ENCODE results near the gene ZNF777. TPM values are rescaled to one million over a fixed set of nuclear protein-coding genes. Genes with fewer than 3 reads are reported as not detected.
A peak's percentile ranks its signal among the peaks of the same experiment; 100 is the strongest.
"Not testable (repeated sequence)": the region's sequence is repeated elsewhere in the genome, so short reads cannot be mapped to it uniquely, and the experiment has no call there.

The ZNF777 gene
- total and polyA plus RNA-seq, 5 donors from 2014 or later: 0.46 to 13.4 (median 1.4) TPM

DNA sequence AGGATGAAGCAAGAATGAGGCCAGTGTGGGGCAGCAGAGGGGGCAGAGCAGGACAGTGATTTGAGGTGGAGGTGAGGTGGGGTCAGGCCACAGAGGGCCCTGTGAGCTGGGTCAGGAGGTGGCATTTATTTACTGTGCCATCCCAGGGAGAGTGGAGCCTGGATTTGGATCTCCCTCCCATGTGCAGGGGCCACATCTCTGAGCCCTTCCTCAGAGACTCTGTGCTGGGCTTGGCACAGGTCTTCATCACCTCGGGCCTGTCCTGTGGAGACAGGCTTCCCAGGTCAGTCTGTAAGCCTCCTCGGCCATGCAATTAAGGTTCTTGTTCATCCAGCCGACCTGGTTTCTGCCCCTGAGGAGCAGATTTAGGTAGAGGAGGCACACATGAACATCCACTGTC is 40.9 kb downstream of the ZNF777 start:
- Mint-ChIP-seq H3K36me3 (no peaks in the 10 kb centered on the region), H3K27me3 (peaks cover 14% of the 10 kb centered on the region), H3K9me3 (no peaks in the 10 kb centered on the region), H3K4me1 (peaks cover 0 to 26% (median 10%) of the 10 kb centered on the region in 4 donors), H3K4me3 (peak overlapping the region in 2 of 4 donors; percentile 60 to 72), H3K27ac (no peak overlapping the region)
- H3K36me3 ChIP-seq (ENCODE audit: control insufficient read depth, insufficient read depth, low read length): no peaks in the 10 kb centered on the region
- no peak overlapping the region for H3K4me3 ChIP-seq (ENCODE audit: low read depth, low read length)
- ATAC-seq (ENCODE audit: low read depth in 2 of 2) (no peak), DNase-seq (no peak)
- peaks cover 13% of the 10 kb centered on the region for H3K4me1 ChIP-seq (ENCODE audit: control insufficient read depth, insufficient read depth, low read length, poor library complexity, severe bottlenecking)
- H3K9me3 ChIP-seq (ENCODE audit: control insufficient read depth in 2 of 2, low read length in 2 of 2): no peaks in the 10 kb centered on the region
- H3K27ac ChIP-seq (ENCODE audit: insufficient read depth, low read length, poor library complexity, severe bottlenecking): no peak overlapping the region
- H3K27me3 ChIP-seq (ENCODE audit: control insufficient read depth, insufficient read depth, low read length): no peaks in the 10 kb centered on the region

DNA sequence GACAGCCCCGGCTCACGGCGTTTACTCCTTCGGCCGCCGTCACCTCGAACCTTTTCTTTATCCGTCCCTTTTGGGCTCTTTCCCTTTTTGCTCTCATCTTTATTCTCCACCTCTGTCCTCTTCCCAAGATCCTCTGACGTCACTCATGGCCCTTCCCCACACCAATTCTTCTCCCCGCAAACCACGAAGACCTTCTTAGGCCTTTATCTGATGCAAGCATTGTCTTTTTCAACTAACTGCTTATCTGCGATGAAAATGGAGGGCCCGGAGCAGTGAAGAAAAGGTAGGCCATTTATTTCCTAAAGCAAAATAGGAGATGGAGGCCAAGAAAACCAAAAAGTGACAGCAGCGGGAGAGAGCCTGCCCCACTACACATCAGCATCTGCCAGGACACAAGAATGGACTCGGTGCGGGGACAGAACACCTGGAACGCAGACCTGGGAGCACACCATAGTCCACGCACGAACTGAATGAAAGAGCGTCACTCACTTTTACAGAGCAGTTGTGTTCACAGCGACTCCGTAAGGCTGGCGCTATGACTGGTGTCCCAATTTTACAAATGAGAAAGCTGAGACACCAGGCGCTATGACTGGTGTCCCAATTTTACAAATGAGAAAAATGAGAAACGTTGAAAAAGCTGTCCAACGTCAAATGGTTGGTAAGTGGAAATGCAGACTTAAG is 45.3 kb downstream of the ZNF777 start:
- ATAC-seq (ENCODE audit: low read depth in 2 of 2) (peak in 1 of 2 donors; percentile 22), DNase-seq (peak in 1 of 3 donors; percentile 3)
- H3K4me3 ChIP-seq (ENCODE audit: low read depth, low read length): no peak overlapping the region
- H3K4me1 ChIP-seq (ENCODE audit: control insufficient read depth, insufficient read depth, low read length, poor library complexity, severe bottlenecking): peaks cover 5% of the 10 kb centered on the region
- peak overlapping the region; percentile 6 to 82 (median 76) for H3K4me3 Mint-ChIP-seq
- peaks cover 35% of the 10 kb centered on the region for H3K27me3 Mint-ChIP-seq
- no peak overlapping the region for H3K27ac ChIP-seq (ENCODE audit: insufficient read depth, low read length, poor library complexity, severe bottlenecking)
- peaks cover 7% of the 10 kb centered on the region for H3K27me3 ChIP-seq (ENCODE audit: control insufficient read depth, insufficient read depth, low read length)
- H3K9me3 ChIP-seq (ENCODE audit: control insufficient read depth in 2 of 2, low read length in 2 of 2): no peaks in the 10 kb centered on the region
- H3K9me3 Mint-ChIP-seq: peaks cover 0 to 3% (median 0%) of the 10 kb centered on the region in 7 donors
- peak overlapping the region in 2 of 3 donors; percentile 51 to 89 for H3K27ac Mint-ChIP-seq
- H3K4me1 Mint-ChIP-seq: peaks cover 0 to 15% (median 3%) of the 10 kb centered on the region in 4 donors
- no peaks in the 10 kb centered on the region for H3K36me3 ChIP-seq (ENCODE audit: control insufficient read depth, insufficient read depth, low read length)
- H3K36me3 Mint-ChIP-seq: no peaks in the 10 kb centered on the region

DNA sequence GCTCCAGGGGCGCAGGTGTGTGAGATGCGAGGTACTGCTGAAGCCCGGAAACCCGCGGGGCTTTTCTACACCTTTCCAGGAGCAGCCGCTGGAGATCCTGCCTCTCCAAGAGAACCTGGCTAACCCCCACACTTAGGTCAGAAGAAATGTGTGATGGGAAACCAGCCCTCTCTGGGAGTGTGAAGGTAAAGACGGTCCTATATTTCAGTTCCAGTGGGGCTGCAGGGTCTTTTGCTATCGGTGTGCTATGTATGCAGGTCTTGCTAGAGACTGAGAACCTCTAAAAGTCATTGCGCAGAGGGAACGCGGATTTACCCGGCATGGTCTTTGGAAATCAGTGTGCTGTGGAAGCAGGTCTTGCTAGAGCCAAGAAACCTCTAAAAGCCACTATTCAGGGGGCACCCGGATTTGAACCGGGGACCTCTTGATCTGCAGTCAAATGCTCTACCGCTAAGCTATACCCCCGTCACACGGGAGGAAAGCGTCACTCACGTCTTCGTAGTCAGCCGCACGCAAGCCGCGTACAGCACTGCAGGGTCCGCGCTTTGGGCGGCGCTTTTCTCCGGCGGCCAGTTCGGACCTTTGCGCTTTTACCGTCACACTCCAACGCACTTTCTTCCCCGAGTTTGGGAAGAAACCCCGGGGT is 46.0 kb downstream of the ZNF777 start:
- H3K4me3 ChIP-seq (ENCODE audit: low read depth, low read length): no peak overlapping the region
- H3K4me3 Mint-ChIP-seq: peak overlapping the region; percentile 6 to 82 (median 76)
- peak; percentile 53 to 65 for ATAC-seq (ENCODE audit: low read depth in 2 of 2)
- peak; percentile 18 to 49 (median 42) for DNase-seq
- peaks cover 0 to 5% (median 0%) of the 10 kb centered on the region in 7 donors for H3K9me3 Mint-ChIP-seq
- H3K27ac Mint-ChIP-seq: peak overlapping the region in 2 of 3 donors; percentile 51 to 89
- H3K27me3 Mint-ChIP-seq: peaks cover 35% of the 10 kb centered on the region
- H3K27me3 ChIP-seq (ENCODE audit: control insufficient read depth, insufficient read depth, low read length): peaks cover 7% of the 10 kb centered on the region
- H3K36me3 ChIP-seq (ENCODE audit: control insufficient read depth, insufficient read depth, low read length): no peaks in the 10 kb centered on the region
- H3K9me3 ChIP-seq (ENCODE audit: control insufficient read depth in 2 of 2, low read length in 2 of 2): no peaks in the 10 kb centered on the region
- no peak overlapping the region for H3K27ac ChIP-seq (ENCODE audit: insufficient read depth, low read length, poor library complexity, severe bottlenecking)
- H3K4me1 ChIP-seq (ENCODE audit: control insufficient read depth, insufficient read depth, low read length, poor library complexity, severe bottlenecking): peaks cover 5% of the 10 kb centered on the region
- H3K36me3 Mint-ChIP-seq: no peaks in the 10 kb centered on the region
- peaks cover 0 to 15% (median 3%) of the 10 kb centered on the region in 4 donors for H3K4me1 Mint-ChIP-seq

DNA sequence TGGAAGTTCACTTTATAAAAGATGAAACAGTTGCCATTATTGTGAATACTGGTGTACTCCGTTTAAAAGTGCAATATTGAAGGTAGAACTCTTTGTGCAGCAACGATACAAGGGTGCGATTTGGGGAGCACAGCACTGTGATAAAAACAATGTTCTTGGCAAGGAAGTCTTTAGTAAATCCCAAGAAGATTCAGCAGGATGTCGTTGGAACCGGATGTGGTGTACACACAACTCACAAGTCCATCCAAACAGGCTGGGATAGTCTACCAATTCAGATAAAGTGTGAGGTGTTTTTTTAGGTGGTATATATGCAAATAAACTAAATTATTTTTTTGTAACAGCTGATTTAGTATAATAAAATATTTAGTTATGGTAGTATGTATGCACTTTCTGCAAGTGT is 46.7 kb downstream of the ZNF777 start:
- no peaks in the 10 kb centered on the region for H3K36me3 ChIP-seq (ENCODE audit: control insufficient read depth, insufficient read depth, low read length)
- Mint-ChIP-seq H3K4me1 (peaks cover 0 to 15% (median 3%) of the 10 kb centered on the region in 4 donors), H3K9me3 (peaks cover 0 to 5% (median 0%) of the 10 kb centered on the region in 7 donors), H3K4me3 (peak overlapping the region in 1 of 4 donors; percentile 27), H3K36me3 (no peaks in the 10 kb centered on the region), H3K27ac (peak overlapping the region in 2 of 3 donors; percentile 13 to 89), H3K27me3 (peaks cover 37% of the 10 kb centered on the region)
- peak in 1 of 3 donors; percentile 12 for DNase-seq
- ATAC-seq (ENCODE audit: low read depth in 2 of 2): no peak
- peaks cover 5% of the 10 kb centered on the region for H3K4me1 ChIP-seq (ENCODE audit: control insufficient read depth, insufficient read depth, low read length, poor library complexity, severe bottlenecking)
- no peak overlapping the region for H3K4me3 ChIP-seq (ENCODE audit: low read depth, low read length)
- H3K27me3 ChIP-seq (ENCODE audit: control insufficient read depth, insufficient read depth, low read length): peaks cover 7% of the 10 kb centered on the region
- no peak overlapping the region for H3K27ac ChIP-seq (ENCODE audit: insufficient read depth, low read length, poor library complexity, severe bottlenecking)
- no peaks in the 10 kb centered on the region for H3K9me3 ChIP-seq (ENCODE audit: control insufficient read depth in 2 of 2, low read length in 2 of 2)

DNA sequence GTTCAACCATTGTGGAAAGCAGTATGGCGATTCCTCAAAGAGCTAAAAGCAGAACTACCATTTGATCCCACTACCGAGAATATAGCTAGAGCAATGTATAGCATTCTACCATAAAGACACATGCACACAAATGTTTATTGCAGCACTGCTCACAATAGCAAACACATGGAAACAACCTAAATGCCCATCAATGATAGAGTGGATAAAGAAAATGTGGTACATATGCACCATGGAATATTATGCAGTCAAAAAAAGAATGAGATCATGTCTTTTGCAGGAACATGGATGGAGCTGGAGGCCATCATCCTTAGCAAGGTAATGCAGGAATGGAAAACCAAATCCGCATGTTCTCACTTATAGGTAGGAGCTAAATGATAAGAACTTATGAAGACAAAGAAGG is 47.8 kb downstream of the ZNF777 start:
- not testable (repeated sequence) for H3K27me3 ChIP-seq (ENCODE audit: control insufficient read depth, insufficient read depth, low read length); H3K4me3 ChIP-seq (ENCODE audit: low read depth, low read length); H3K9me3 ChIP-seq (ENCODE audit: control insufficient read depth in 2 of 2, low read length in 2 of 2); H3K27ac Mint-ChIP-seq; H3K9me3 Mint-ChIP-seq; H3K4me3 Mint-ChIP-seq; H3K36me3 Mint-ChIP-seq; H3K4me1 ChIP-seq (ENCODE audit: control insufficient read depth, insufficient read depth, low read length, poor library complexity, severe bottlenecking); DNase-seq; H3K36me3 ChIP-seq (ENCODE audit: control insufficient read depth, insufficient read depth, low read length); H3K27ac ChIP-seq (ENCODE audit: insufficient read depth, low read length, poor library complexity, severe bottlenecking); ATAC-seq (ENCODE audit: low read depth in 2 of 2)
- peaks cover 38% of the 10 kb centered on the region for H3K27me3 Mint-ChIP-seq
- H3K4me1 Mint-ChIP-seq: peaks cover 0 to 15% (median 3%) of the 10 kb centered on the region in 4 donors

DNA sequence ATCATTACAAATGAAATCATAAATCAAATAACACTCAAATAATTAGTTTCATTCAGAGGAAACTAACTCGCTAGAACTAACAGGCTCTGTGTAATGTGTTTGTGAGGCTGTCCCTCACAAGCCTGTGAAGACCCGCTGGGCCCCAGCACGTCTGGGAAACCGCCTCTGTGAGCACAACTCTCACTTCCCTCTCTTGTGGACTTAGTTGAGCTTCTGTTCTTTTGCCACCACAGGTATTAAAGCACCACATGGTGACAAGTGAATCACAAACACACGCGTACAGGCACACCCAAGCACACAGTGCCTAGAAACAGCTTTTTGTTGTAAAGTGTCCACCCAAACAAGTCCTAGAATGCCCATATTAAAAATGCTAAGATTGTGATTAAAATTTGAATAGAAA is 51.0 kb downstream of the ZNF777 start:
- H3K27me3 Mint-ChIP-seq: peaks cover 33% of the 10 kb centered on the region
- H3K4me3 ChIP-seq (ENCODE audit: low read depth, low read length): no peak overlapping the region
- H3K36me3 Mint-ChIP-seq: no peaks in the 10 kb centered on the region
- H3K4me1 Mint-ChIP-seq: peaks cover 0 to 10% (median 2%) of the 10 kb centered on the region in 4 donors
- no peak overlapping the region for H3K27ac ChIP-seq (ENCODE audit: insufficient read depth, low read length, poor library complexity, severe bottlenecking)
- H3K9me3 ChIP-seq (ENCODE audit: control insufficient read depth in 2 of 2, low read length in 2 of 2): no peaks in the 10 kb centered on the region
- no peaks in the 10 kb centered on the region for H3K36me3 ChIP-seq (ENCODE audit: control insufficient read depth, insufficient read depth, low read length)
- peaks cover 0 to 5% (median 0%) of the 10 kb centered on the region in 7 donors for H3K9me3 Mint-ChIP-seq
- DNase-seq (no peak), ATAC-seq (ENCODE audit: low read depth in 2 of 2) (no peak)
- H3K4me1 ChIP-seq (ENCODE audit: control insufficient read depth, insufficient read depth, low read length, poor library complexity, severe bottlenecking): peaks cover 5% of the 10 kb centered on the region
- H3K27me3 ChIP-seq (ENCODE audit: control insufficient read depth, insufficient read depth, low read length): peaks cover 9% of the 10 kb centered on the region
- H3K4me3 Mint-ChIP-seq: no peak overlapping the region
- no peak overlapping the region for H3K27ac Mint-ChIP-seq

DNA sequence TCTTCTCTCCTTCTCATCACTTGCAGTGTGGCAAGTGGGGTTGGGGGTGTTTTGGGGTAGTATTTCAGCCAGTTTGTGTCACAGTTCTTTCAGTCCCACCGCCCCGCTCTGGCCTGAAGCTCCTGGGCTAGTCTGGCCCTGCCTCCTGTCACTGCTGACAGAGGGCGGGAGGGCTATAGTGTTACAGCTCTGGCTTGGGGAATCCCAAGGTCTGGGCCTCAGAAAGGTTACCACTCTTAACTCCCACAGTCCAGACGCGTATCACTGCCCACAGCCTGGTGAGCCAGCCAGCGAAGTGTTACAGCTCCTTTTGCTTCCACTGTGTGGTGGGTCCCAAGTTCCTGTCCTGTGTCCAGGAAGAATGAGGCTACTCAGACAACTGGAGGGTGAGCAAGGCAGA is 56.0 kb downstream of the ZNF777 start:
- H3K27me3 ChIP-seq (ENCODE audit: control insufficient read depth, insufficient read depth, low read length): peaks cover 2% of the 10 kb centered on the region
- no peak overlapping the region for H3K27ac ChIP-seq (ENCODE audit: insufficient read depth, low read length, poor library complexity, severe bottlenecking)
- peaks cover 33% of the 10 kb centered on the region for H3K27me3 Mint-ChIP-seq
- H3K4me1 Mint-ChIP-seq: no peaks in the 10 kb centered on the region
- H3K4me3 ChIP-seq (ENCODE audit: low read depth, low read length): no peak overlapping the region
- no peaks in the 10 kb centered on the region for H3K9me3 ChIP-seq (ENCODE audit: control insufficient read depth in 2 of 2, low read length in 2 of 2)
- no peaks in the 10 kb centered on the region for H3K4me1 ChIP-seq (ENCODE audit: control insufficient read depth, insufficient read depth, low read length, poor library complexity, severe bottlenecking)
- no peak overlapping the region for H3K27ac Mint-ChIP-seq
- ATAC-seq (ENCODE audit: low read depth in 2 of 2) (no peak), DNase-seq (no peak)
- H3K36me3 Mint-ChIP-seq: no peaks in the 10 kb centered on the region
- no peak overlapping the region for H3K4me3 Mint-ChIP-seq
- H3K9me3 Mint-ChIP-seq: peaks cover 0 to 1% (median 0%) of the 10 kb centered on the region in 7 donors
- H3K36me3 ChIP-seq (ENCODE audit: control insufficient read depth, insufficient read depth, low read length): no peaks in the 10 kb centered on the region

Data from CD4-positive, CD25-positive, alpha-beta regulatory T cell (primary cell).